Measurements from ENCODE around the gene PER1.
A peak's percentile ranks its signal among the peaks of the same experiment; 100 is the strongest.

Gene PER1

GRCh38 chr17:8141741-8142140 lies 10.5 kb downstream of the PER1 start:
- DNase-seq (ENCODE audit: low read depth in 2 of 2): no peak

DNA sequence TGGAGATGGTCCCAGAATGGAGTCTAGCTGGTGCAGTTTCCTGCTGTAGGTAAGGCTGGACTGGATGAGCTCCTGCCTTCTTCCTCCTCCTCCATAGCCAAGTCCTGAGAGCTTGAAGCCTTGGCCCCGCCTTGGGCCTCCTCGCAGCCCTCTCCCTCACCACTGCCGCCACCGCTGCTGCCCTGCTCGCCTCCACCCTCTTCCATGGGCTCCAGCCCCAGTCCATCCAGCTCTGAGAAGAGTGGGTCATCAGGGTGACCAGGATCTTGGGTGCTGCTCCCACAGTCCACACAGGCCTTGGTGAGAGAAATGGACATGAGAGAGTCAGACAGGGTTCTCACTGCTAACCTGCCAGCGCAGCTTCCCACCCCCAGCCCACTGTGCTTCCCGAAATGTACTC lies 11.2 kb downstream of the PER1 start:
- DNase-seq (ENCODE audit: low read depth in 2 of 2): no peak

GRCh38 chr17:8140065-8141029 lies 11.9 kb downstream of the PER1 start:
- DNase-seq (ENCODE audit: low read depth in 2 of 2): no peak

DNA sequence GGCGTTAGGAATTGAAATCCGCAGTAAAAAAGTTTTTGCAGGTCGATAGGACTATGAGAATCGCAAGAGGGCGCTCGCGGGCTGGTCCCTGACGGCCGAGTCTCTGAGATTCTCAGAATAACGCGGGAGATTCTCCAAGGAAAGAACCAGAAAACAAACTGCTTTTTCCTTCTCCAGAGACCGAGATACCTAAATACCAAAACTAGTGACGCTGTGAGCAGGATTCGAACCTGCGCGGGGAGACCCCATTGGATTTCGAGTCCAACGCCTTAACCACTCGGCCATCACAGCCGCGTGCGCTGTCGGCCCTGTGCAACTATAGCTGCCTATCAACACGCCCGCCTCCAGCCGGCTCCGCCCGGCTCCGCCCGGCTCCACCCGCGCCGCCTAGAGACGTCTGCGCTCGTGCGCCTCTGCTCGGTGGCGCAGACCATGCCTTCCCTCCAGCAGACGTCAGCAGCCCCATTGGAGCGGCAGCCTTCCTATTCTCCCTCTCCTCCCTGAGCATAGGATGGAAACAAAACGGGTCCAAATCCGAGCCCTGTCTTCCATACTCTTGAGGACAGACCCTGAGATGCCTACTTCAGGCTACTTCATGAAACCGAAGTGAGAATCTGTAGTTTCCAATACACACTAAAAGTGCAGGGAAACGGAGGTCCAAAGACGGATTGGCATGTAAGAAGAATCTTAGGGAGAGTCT lies 13.4 kb downstream of the PER1 start:
- DNase-seq (ENCODE audit: low read depth in 2 of 2): peak; percentile 90 to 94

GRCh38 chr17:8138374-8138671 lies 13.9 kb downstream of the PER1 start:
- DNase-seq (ENCODE audit: low read depth in 2 of 2): no peak

GRCh38 chr17:8137645-8138373 lies 14.4 kb downstream of the PER1 start:
- no peak for DNase-seq (ENCODE audit: low read depth in 2 of 2)

- DNase-seq (ENCODE audit: low read depth in 2 of 2): no peak
Observed at GRCh38 chr17:8133941-8134340, 18.3 kb downstream of the PER1 start.

GRCh38 chr17:8133399-8133798 lies 18.8 kb downstream of the PER1 start:
- DNase-seq (ENCODE audit: low read depth in 2 of 2): no peak

- no peak for DNase-seq (ENCODE audit: low read depth in 2 of 2)
Observed at GRCh38 chr17:8131844-8132441, 20.3 kb downstream of the PER1 start.

DNA sequence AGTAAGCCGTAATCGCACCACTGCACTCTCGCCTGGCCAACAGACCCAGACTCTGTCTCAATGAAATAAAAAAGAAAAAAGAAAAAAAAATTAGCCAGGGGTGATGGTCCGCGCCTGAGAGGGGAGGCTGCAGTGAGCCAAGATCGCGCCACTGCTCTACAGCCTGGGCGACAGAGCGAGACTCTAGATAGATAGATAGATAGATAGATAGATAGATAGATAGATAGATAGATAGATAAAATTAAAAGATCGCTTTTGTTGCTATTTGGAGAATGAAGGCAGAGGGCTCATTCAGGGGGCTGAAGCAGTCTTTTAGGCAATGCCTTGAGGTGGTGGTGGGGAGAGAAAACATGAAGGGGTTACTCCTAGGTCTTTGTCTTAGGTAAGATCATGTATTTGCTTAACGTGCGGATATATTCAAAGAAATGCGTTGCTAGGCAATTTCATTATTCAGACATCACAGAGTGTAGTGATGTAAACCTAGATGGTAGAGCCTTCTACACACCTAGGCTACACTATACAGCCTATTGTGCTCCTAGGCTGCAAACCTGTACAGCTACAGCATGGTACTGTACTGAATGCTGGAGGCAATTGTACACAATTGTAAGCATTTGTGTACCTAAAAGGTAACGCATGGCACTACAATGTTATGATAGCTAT lies 23.9 kb downstream of the PER1 start:
- no peak for DNase-seq (ENCODE audit: low read depth in 2 of 2)

DNA sequence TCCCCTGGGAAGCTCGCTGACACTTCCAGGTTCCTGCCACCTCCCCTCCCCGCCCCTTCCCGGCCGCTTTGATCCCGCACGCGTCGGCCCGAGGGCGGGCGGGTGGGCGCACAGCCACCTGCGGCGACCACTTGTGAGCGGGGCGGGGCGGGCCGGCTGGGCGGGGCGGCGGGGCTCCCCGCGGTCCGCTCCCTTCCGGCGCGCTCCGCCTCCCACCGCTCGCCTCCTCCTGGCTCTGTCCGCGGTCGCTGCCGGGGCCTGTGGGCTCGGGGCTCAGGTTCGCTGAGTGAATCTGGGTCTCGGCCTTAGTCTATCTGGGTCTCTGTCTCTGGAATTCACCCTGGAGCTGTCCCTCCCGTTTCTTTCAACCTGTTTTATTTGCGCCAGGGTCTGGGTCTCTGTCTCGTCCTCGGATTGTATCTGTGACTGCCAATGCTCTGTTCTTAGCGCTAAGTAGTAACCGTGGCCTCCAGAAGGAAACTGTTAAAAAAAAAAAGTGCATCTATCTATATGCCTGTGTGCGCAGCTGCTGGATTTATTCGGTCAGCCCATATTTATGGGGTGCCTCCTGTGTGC lies 25.6 kb downstream of the PER1 start:
- DNase-seq (ENCODE audit: low read depth in 2 of 2): no peak

- DNase-seq (ENCODE audit: low read depth in 2 of 2): no peak
Observed at GRCh38 chr17:8125947-8126490, 26.2 kb downstream of the PER1 start.

- peak; percentile 72 to 84 for DNase-seq (ENCODE audit: low read depth in 2 of 2)
Observed at GRCh38 chr17:8125154-8125946, 26.9 kb downstream of the PER1 start.

GRCh38 chr17:8124350-8125153 lies 27.7 kb downstream of the PER1 start:
- DNase-seq (ENCODE audit: low read depth in 2 of 2): no peak

- DNase-seq (ENCODE audit: low read depth in 2 of 2): no peak
Observed at GRCh38 chr17:8123695-8124349, 28.4 kb downstream of the PER1 start, which contains the start of gene HES7. Gene HES7 (minus strand): TSS chr17:8124106. CDS start chr17:8124084, 22 bp downstream.

DNA sequence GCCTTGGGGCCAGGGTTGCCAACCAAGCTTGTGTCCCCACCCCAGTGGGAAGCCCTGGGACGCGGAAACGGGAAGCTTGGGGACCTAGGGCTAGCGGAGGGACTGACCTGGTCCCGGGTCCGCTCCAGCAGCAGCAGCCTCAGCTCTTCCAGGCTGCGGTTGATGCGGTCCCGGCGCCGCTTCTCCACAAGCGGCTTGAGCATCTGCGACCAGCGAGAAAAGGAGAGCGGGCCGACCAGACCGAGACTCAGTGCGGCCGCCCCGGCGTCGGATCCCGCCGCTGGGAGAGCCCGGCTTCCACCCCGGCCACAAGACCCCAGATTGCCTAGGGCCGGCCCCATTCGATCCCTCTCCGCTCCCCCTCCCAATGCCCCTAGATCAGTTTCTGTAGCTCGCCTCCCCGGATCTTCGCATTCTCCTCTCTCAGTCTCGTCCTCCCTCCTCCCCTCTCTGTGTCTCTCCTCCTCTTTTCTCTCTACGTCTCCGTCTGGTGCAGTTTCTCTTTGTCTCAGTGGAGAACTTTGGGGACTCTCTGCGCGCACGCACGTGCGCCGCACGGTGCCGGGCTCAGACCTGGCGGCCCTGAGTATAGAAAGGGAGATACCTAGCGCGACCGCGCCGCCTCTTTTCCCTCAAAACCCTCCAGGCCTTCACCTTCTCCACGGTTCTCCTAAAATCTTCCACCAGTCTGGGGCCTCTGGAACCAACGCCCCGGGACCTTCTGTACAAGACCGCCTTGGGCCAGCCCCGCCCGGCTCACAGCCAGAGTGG lies 29.1 kb downstream of the PER1 start:
- no peak for DNase-seq (ENCODE audit: low read depth in 2 of 2)

DNA sequence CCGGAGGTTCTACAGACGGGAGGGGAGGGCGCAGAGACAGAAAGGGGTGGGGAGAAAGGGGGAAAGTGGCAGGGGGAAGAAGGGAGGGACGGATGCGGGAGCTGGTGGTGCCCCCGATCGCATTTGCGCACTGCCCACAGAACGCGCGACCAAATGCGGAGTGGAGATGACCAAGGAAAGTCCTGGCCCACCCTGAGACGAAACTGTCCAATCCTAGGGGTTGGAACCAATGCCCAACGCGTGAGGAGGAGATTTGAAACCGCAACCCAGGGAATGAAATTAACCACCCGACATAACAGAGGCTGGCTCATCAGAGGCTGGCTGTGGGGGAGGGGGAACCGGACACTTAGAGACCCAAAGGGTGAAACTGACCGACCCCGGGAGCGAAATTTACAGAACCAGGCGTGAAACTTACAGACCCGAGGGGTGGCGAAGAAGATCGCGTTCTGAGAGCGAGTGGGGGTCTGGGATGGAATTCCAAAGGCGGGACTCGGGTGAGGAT lies 29.7 kb downstream of the PER1 start:
- DNase-seq (ENCODE audit: low read depth in 2 of 2): no peak
